Trophoblast cell (in vitro differentiated cells and primary cell): Measurements from ENCODE around the gene CENPK.

ENCODE experiments used
- DNase-seq, 2 donors: peaks; one replicate each; pipeline ENCODE4 v3.0.0-alpha.2; 2016
- H2AFZ ChIP-seq: 2 replicates; pipeline ENCODE4 v1.6.1; 2013; ENCODE audit warnings: low read length, moderate library complexity, mild to moderate bottlenecking; ENCODE audit not compliant: insufficient read depth, poor library complexity
- H2AK5ac ChIP-seq: 2 replicates; pipeline ENCODE4 v1.6.1; 2013; ENCODE audit warnings: mild to moderate bottlenecking, low read length
- H2BK120ac ChIP-seq: 2 replicates; pipeline ENCODE4 v1.6.1; 2013; ENCODE audit warnings: low read length, mild to moderate bottlenecking, moderate library complexity; ENCODE audit not compliant: insufficient read depth, poor library complexity
- H2BK12ac ChIP-seq: 2 replicates; pipeline ENCODE4 v1.6.1; 2013; ENCODE audit warnings: mild to moderate bottlenecking, low read length, moderate library complexity
- H2BK5ac ChIP-seq: 2 replicates; pipeline ENCODE4 v1.6.1; 2013; ENCODE audit warnings: low read length, low read depth, moderate library complexity, mild to moderate bottlenecking; ENCODE audit not compliant: poor library complexity
- H3K14ac ChIP-seq: 2 replicates; pipeline ENCODE4 v1.6.1; 2013; ENCODE audit warnings: mild to moderate bottlenecking, low read length
- H3K18ac ChIP-seq: 2 replicates; pipeline ENCODE4 v1.6.1; 2013; ENCODE audit warnings: mild to moderate bottlenecking, low read length
- H3K23ac ChIP-seq: 2 replicates; pipeline ENCODE4 v1.6.1; 2013; ENCODE audit warnings: low read length
- H3K27ac ChIP-seq: 2 replicates; pipeline ENCODE4 v1.5.1; 2013; ENCODE audit warnings: low read depth, mild to moderate bottlenecking, inconsistent platforms, low read length, moderate library complexity
- H3K27me3 ChIP-seq: 2 replicates; pipeline ENCODE4 v1.6.1; 2013; ENCODE audit warnings: inconsistent platforms, mild to moderate bottlenecking, low read length, moderate library complexity; ENCODE audit not compliant: insufficient read depth
- H3K36me3 ChIP-seq, 2 experiments: 1 replicate in 1 of 2; 2 replicates in 1 of 2; pipeline ENCODE4 v1.6.1; 2013; ENCODE audit warnings: low read length in 2 of 2, mild to moderate bottlenecking in 2 of 2, moderate library complexity in 1 of 2; ENCODE audit not compliant: insufficient read depth in 2 of 2, control insufficient read depth in 1 of 2
- H3K4ac ChIP-seq: 2 replicates; pipeline ENCODE4 v1.6.1; 2013; ENCODE audit warnings: low read depth, mild to moderate bottlenecking, low read length, moderate library complexity
- H3K4me1 ChIP-seq, 2 experiments: 1 replicate in 1 of 2; 2 replicates in 1 of 2; pipeline ENCODE4 v1.6.1; 2013; ENCODE audit warnings: low read length in 2 of 2, mild to moderate bottlenecking in 2 of 2, moderate library complexity in 1 of 2; ENCODE audit not compliant: insufficient read depth in 2 of 2, control insufficient read depth in 1 of 2
- H3K4me2 ChIP-seq: 2 replicates; pipeline ENCODE4 v1.6.1; 2013; ENCODE audit warnings: inconsistent platforms, mild to moderate bottlenecking, low read length, moderate library complexity
- H3K4me3 ChIP-seq: 2 replicates; pipeline ENCODE4 v1.5.1; 2013; ENCODE audit warnings: mild to moderate bottlenecking, low read depth, low read length, inconsistent platforms
- H3K79me1 ChIP-seq: one replicate; pipeline ENCODE4 v1.6.1; 2013; ENCODE audit warnings: low read length
- H3K79me2 ChIP-seq: 2 replicates; pipeline ENCODE4 v1.6.1; 2013; ENCODE audit warnings: low read length, mild to moderate bottlenecking; ENCODE audit not compliant: control insufficient read depth, insufficient read depth, poor library complexity
- H3K9ac ChIP-seq: 2 replicates; pipeline ENCODE4 v1.6.1; 2013; ENCODE audit warnings: mild to moderate bottlenecking, low read length
- H3K9me3 ChIP-seq: 2 replicates; pipeline ENCODE4 v1.6.1; 2013; ENCODE audit warnings: low read depth, mild to moderate bottlenecking, control low read depth, inconsistent platforms, low read length; ENCODE audit not compliant: insufficient read depth
- H4K12ac ChIP-seq: 2 replicates; pipeline ENCODE4 v1.6.1; 2013; ENCODE audit warnings: low read depth, mild to moderate bottlenecking, low read length, moderate library complexity
- H4K8ac ChIP-seq: 2 replicates; pipeline ENCODE4 v1.6.1; 2013; ENCODE audit warnings: low read depth, mild to moderate bottlenecking, low read length, moderate library complexity
- H4K91ac ChIP-seq: one replicate; pipeline ENCODE4 v1.6.1; 2013; ENCODE audit warnings: low read depth, mild to moderate bottlenecking, low read length, moderate library complexity
- WGBS: extraction: QIAGEN DNeasy Blood & Tissue Kit; methylation state at CpG from one replicate; pipeline ENCODE4 v1.1.7; 2013; ENCODE audit warnings: missing lambda C conversion rate; ENCODE audit not compliant: insufficient read length, insufficient coverage; ENCODE audit errors: extremely low coverage; 5-methylcytosine and 5-hydroxymethylcytosine counted together

Gene CENPK

DNA sequence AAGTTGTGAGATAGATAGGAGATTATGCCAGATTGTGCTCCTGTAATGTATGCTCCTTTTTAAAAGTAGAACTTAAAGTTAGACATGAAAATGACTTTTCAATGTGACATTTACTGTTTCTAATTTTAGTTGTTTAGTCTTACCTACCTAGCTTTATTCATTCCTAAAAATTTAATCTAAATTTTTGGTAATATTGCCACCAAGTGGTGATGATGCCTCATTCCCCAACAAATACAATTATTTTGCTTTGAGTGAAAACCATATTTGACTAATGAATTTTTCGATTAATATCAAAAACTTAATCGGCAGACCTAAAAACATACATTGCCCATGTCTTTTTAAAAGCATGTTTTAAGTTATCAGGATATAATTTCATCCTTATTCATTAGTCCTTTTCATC lies 25.7 kb upstream of the CENPK start:
- Histone ChIP-seq H3K27ac (no peak overlapping the region), H3K18ac (no peak overlapping the region), H3K4me2 (no peak overlapping the region), H3K79me1 (no peaks in the 10 kb centered on the region), H2BK12ac (no peak overlapping the region), H3K27me3 (no peaks in the 10 kb centered on the region), H3K36me3 (peaks cover 6 to 15% of the 10 kb centered on the region in 2 experiments), H4K12ac (no peak overlapping the region), H4K91ac (no peak overlapping the region), H4K8ac (no peak overlapping the region), H3K79me2 (no peaks in the 10 kb centered on the region), H3K4me3 (no peak overlapping the region), H3K4ac (no peak overlapping the region), H3K4me1 (no peaks in the 10 kb centered on the region), H2AFZ (no peak overlapping the region), H3K9me3 (no peaks in the 10 kb centered on the region), H2BK120ac (no peak overlapping the region), H3K23ac (no peak overlapping the region), H2BK5ac (no peak overlapping the region), H3K9ac (no peak overlapping the region), H2AK5ac (no peak overlapping the region), H3K14ac (no peak overlapping the region)
- no CpG with 5 or more reads among the region's 2 CpGs for WGBS
- no peak for DNase-seq

DNA sequence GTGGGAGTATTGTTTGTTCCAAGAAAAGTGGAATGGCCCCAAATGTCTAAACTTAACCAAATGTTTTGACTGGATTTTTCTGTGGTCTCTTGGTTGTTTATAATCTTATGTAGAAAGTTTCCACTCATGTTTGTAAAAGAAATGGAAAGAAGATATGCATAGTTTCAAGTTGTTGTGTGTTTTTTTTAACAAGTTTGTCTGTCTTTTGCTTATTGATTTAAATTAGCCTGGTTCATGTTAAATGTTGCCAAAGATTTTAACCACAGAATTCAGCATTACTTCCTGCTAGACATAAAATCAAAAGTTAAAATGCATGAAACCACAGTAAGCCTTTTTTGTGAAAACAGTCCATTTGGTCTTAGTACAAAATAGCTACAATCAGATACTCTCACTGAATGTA lies 14.2 kb upstream of the CENPK start:
- Histone ChIP-seq H3K27ac (no peak overlapping the region), H3K4ac (no peak overlapping the region), H4K91ac (no peak overlapping the region), H4K8ac (no peak overlapping the region), H3K9ac (no peak overlapping the region), H3K9me3 (no peaks in the 10 kb centered on the region), H3K14ac (no peak overlapping the region), H2AFZ (no peak overlapping the region), H2AK5ac (no peak overlapping the region), H2BK120ac (no peak overlapping the region), H3K27me3 (no peaks in the 10 kb centered on the region), H2BK12ac (no peak overlapping the region), H3K4me3 (no peak overlapping the region), H4K12ac (no peak overlapping the region), H3K18ac (no peak overlapping the region), H2BK5ac (no peak overlapping the region), H3K36me3 (peaks cover 7 to 10% of the 10 kb centered on the region in 2 experiments), H3K23ac (no peak overlapping the region), H3K79me1 (no peaks in the 10 kb centered on the region), H3K4me2 (no peak overlapping the region), H3K4me1 (no peaks in the 10 kb centered on the region), H3K79me2 (no peaks in the 10 kb centered on the region)
- DNase-seq = no peak

DNA sequence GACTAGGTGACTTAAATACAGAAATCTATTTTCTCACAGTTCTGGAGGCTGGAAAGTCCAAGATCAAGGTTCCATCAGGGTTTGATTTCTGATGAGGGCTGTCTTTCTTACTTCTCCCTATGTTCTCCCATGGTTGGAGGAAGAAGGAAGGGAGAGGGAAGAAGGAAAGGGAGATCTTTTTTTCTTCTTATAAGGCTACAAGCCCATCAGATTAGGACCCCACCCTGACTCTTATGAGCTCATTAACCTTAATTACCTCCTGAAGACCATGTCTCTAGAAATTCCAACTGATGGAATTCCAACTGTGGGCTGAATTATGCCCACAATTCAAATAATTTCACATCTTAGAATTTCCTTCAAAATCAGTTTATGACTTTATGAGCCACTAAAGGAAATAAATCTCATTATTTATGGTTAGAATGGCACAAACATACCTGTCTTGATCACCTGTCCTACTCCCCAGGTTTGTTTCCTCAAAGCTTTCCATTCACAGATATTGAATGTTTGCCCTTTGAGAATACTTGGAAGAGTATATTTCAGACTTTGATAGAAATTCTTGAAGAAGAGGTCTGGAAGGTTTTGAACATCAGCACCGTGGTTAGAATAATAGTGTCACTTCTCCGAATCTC lies 7.7 kb upstream of the CENPK start:
- Histone ChIP-seq H3K14ac (no peak overlapping the region), H3K36me3 (no peaks in the 10 kb centered on the region), H3K23ac (no peak overlapping the region), H3K4me2 (no peak overlapping the region), H3K9me3 (no peaks in the 10 kb centered on the region), H3K4me1 (no peaks in the 10 kb centered on the region), H3K27ac (no peak overlapping the region), H3K27me3 (no peaks in the 10 kb centered on the region), H4K12ac (no peak overlapping the region), H2BK5ac (no peak overlapping the region), H3K4me3 (no peak overlapping the region), H4K91ac (no peak overlapping the region), H3K79me1 (no peaks in the 10 kb centered on the region), H2BK12ac (no peak overlapping the region), H2AFZ (no peak overlapping the region), H3K9ac (no peak overlapping the region), H3K79me2 (no peaks in the 10 kb centered on the region), H3K4ac (no peak overlapping the region), H3K18ac (no peak overlapping the region), H4K8ac (no peak overlapping the region), H2AK5ac (no peak overlapping the region), H2BK120ac (no peak overlapping the region)
- no CpG with 5 or more reads among the region's 2 CpGs for WGBS
- DNase-seq = no peak

DNA sequence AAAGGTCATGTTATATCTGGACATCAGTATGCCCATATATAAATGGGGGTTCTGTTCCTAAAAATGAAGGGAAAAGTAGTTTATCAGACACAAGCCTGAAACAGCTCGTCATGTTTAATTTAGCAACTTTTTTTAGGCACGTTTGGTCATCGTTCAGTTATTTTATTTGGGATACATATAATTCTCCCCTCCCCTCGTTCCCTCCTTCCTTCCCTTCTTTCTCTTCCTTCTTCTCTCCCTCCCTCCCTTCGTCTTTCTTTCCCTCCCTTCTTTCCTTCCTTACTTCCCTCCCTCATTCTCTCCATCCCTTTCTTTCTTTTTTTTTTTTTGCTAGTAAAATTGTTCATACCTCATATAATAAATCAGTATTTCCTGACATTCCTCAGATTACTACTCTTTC lies 3.5 kb upstream of the CENPK start:
- Histone ChIP-seq H4K8ac (no peak overlapping the region), H3K14ac (no peak overlapping the region), H2BK12ac (no peak overlapping the region), H2AK5ac (no peak overlapping the region), H3K79me2 (peaks cover 3% of the 10 kb centered on the region), H3K4ac (no peak overlapping the region), H4K91ac (no peak overlapping the region), H3K27ac (no peak overlapping the region), H3K4me3 (no peak overlapping the region), H2BK5ac (no peak overlapping the region), H4K12ac (no peak overlapping the region), H2AFZ (no peak overlapping the region), H3K9ac (no peak overlapping the region), H3K9me3 (no peaks in the 10 kb centered on the region), H3K18ac (no peak overlapping the region), H3K79me1 (peaks cover 3% of the 10 kb centered on the region), H3K36me3 (peaks cover 0 to 2% of the 10 kb centered on the region in 2 experiments), H3K4me1 (no peaks in the 10 kb centered on the region), H3K27me3 (no peaks in the 10 kb centered on the region), H2BK120ac (no peak overlapping the region), H3K23ac (no peak overlapping the region), H3K4me2 (no peak overlapping the region)
- 98% methylated on average over 2 of the region's 5 CpGs for WGBS
- DNase-seq = no peak
